Testis (tissue), 3 donors: Measurements from ENCODE around the gene PRPF6. TPM values are rescaled to one million over a fixed set of nuclear protein-coding genes. Genes with fewer than 3 reads are reported as not detected.

Source experiments
- DNase-seq: peaks from one replicate; pipeline ENCODE4 v3.0.0-alpha.2; 2019
- H3K27ac ChIP-seq, 2 donors: fragments of 200-600 bp; sonication (generic); one replicate each; pipeline ENCODE4 v1.5.1; 2019
- H3K27me3 ChIP-seq: fragments of 200-600 bp; sonication (generic); one replicate; pipeline ENCODE4 v1.5.1; 2019
- H3K36me3 ChIP-seq: fragments of 200-600 bp; sonication (generic); one replicate; pipeline ENCODE4 v1.5.1; 2017; ENCODE audit warnings: low read depth; ENCODE audit errors: missing control alignments
- H3K4me1 ChIP-seq: fragments of 200-600 bp; sonication (generic); one replicate; pipeline ENCODE4 v1.5.1; 2019
- H3K4me3 ChIP-seq, 2 donors: fragments of 200-600 bp; sonication (generic); one replicate each; pipeline ENCODE4 v1.5.1; 2017 to 2019
- H3K9me3 ChIP-seq: fragments of 200-600 bp; sonication (generic); one replicate; pipeline ENCODE4 v1.5.1; 2017
- CTCF ChIP-seq, 3 experiments: fragments of 450-650 bp in 2 of 3; fragments of 200-600 bp in 1 of 3; sonication (generic) in 1 of 3; IDR thresholded peaks; one replicate each; pipeline ENCODE4 v1.5.1; 2016 to 2019; ENCODE audit warnings: antibody characterized with exemption in 3 of 3, mild to moderate bottlenecking in 2 of 3, moderate library complexity in 1 of 3
- POLR2A ChIP-seq: fragments of 450-650 bp; IDR thresholded peaks from one replicate; pipeline ENCODE4 v1.6.1; 2017; ENCODE audit warnings: antibody characterized with exemption, mild to moderate bottlenecking, moderate library complexity
- whole genome bisulfite sequencing, 2 donors: methylation state at CpG; one replicate each; pipeline ENCODE4 v1.1.5; 2018; 5-methylcytosine and 5-hydroxymethylcytosine counted together
- intact Hi-C: fragments of 100-400 bp; cut with DNase I; formaldehyde crosslinking; loops from one replicate; pipeline ENCODE4 v1.15.1; 2023; ENCODE audit warnings: low total_unique reads
- polyA plus RNA-seq: library from polyadenylated mRNA; stranded (reverse); fragments of 350-450 nt; fragmentation: Illumina TruSeq; extraction: RNeasy Lipid Tissue Mini Kit (QIAGEN cat#74804); gene quantifications from one replicate; pipeline ENCODE4 v1.2.3, GENCODE V29; 2014; ENCODE audit warnings: low read depth, low replicate concordance; ENCODE audit not compliant: insufficient read depth
- total RNA-seq, 2 donors: library from RNA; depleted of rRNA; stranded (reverse); fragments of >200 nt; gene quantifications; one replicate each; pipeline ENCODE4 v1.2.3, GENCODE V29; 2016

Gene PRPF6
- total and polyA plus RNA-seq, 3 donors from 2014 or later, result 106 to 114 (median 107) TPM

GRCh38 chr20:64033981-64034493 is 53.1 kb downstream of the PRPF6 start:
- H3K4me1 ChIP-seq, result peaks cover 12% of the 10 kb centered on the region
- no peaks in the 10 kb centered on the region for H3K27me3 ChIP-seq
- DNase-seq, result peak; percentile 56
- intact Hi-C loops, result no loop called here
- TF ChIP-seq POLR2A (no peak), CTCF (IDR thresholded peaks at IDR 0.05) (no peak)
- WGBS, 2 donors, result 73 to 74% methylated on average over 3 to 11 of the region's 11 CpGs
- no peak overlapping the region for H3K27ac ChIP-seq
- no peak overlapping the region for H3K4me3 ChIP-seq
- H3K36me3 ChIP-seq, result no peaks in the 10 kb centered on the region
- H3K9me3 ChIP-seq, result no peaks in the 10 kb centered on the region

GRCh38 chr20:64035066-64035932 is 54.4 kb downstream of the PRPF6 start:
- WGBS, 2 donors, result 85 to 91% methylated on average over 12 to 17 of the region's 17 CpGs
- TF ChIP-seq POLR2A (no peak), CTCF (IDR thresholded peaks at IDR 0.05) (no peak)
- intact Hi-C loops, result no loop called here
- no peak for DNase-seq
- Histone ChIP-seq H3K36me3 (no peaks in the 10 kb centered on the region), H3K4me3 (no peak overlapping the region), H3K9me3 (no peaks in the 10 kb centered on the region), H3K4me1 (peaks cover 16% of the 10 kb centered on the region), H3K27ac (no peak overlapping the region), H3K27me3 (no peaks in the 10 kb centered on the region)

- H3K4me3 ChIP-seq, result no peak within 1 kb of the TSS
- no peaks in the 10 kb centered on the region for H3K9me3 ChIP-seq
- DNase-seq, result no peak
- intact Hi-C loops, result no loop called here
- 78 to 88% methylated on average over 3 to 10 of the region's 10 CpGs for WGBS, 2 donors
- TF ChIP-seq POLR2A (no peak), CTCF (IDR thresholded peaks at IDR 0.05) (no peak)
- no peaks in the 10 kb centered on the region for H3K36me3 ChIP-seq
- no peak within 1 kb of the TSS for H3K27ac ChIP-seq
- peaks cover 16% of the 10 kb centered on the region for H3K4me1 ChIP-seq
- no peaks in the 10 kb centered on the region for H3K27me3 ChIP-seq
Observed at GRCh38 chr20:64035933-64036345, 55.0 kb downstream of the PRPF6 start, which contains the start of gene C20orf204. C20orf204 (plus strand) TSS chr20:64036182; CDS start chr20:64036324, 142 bp downstream.

- intact Hi-C loops, result no loop called here
- H3K4me1 ChIP-seq, result peaks cover 17% of the 10 kb centered on the region
- no peak for TF ChIP-seq POLR2A
- TF ChIP-seq CTCF (IDR thresholded peaks at IDR 0.05), result no peak
- H3K27me3 ChIP-seq, result no peaks in the 10 kb centered on the region
- no peak for DNase-seq
- no peak overlapping the region for H3K4me3 ChIP-seq
- H3K36me3 ChIP-seq, result no peaks in the 10 kb centered on the region
- WGBS, 2 donors, result 77 to 83% methylated on average over 1 to 17 of the region's 17 CpGs
- no peak overlapping the region for H3K27ac ChIP-seq
- no peaks in the 10 kb centered on the region for H3K9me3 ChIP-seq
Observed at GRCh38 chr20:64036346-64037198, 55.6 kb downstream of the PRPF6 start.
